Activated naive CD8-positive, alpha-beta T cell treated with anti-CD3 and anti-CD28 coated beads for 36 hours (primary cell): ENCODE results near the gene ADIPOQ. TPM values are rescaled to one million over a fixed set of nuclear protein-coding genes. Genes with fewer than 3 reads are reported as not detected.
"Not testable (repeated sequence)": the region's sequence is repeated elsewhere in the genome, so short reads cannot be mapped to it uniquely, and the experiment has no call there.

ENCODE experiments used
- DNase-seq: peaks from one replicate; pipeline ENCODE4 v3.0.0; 2021
- H3K27ac Mint-ChIP-seq: one replicate; pipeline ENCODE4 v1.8.0; 2022; ENCODE audit warnings: mild to moderate bottlenecking, moderate library complexity, mixed read lengths
- H3K27me3 Mint-ChIP-seq: one replicate; pipeline ENCODE4 v1.8.0; 2022; ENCODE audit warnings: mild to moderate bottlenecking, mixed read lengths
- H3K36me3 Mint-ChIP-seq: one replicate; pipeline ENCODE4 v1.8.0; 2021; ENCODE audit warnings: mild to moderate bottlenecking, mixed read lengths
- H3K4me1 Mint-ChIP-seq: one replicate; pipeline ENCODE4 v1.8.0; 2021; ENCODE audit warnings: mixed read lengths
- H3K4me3 Mint-ChIP-seq: one replicate; pipeline ENCODE4 v1.8.0; 2022; ENCODE audit warnings: mild to moderate bottlenecking, moderate library complexity, mixed read lengths
- H3K9me3 Mint-ChIP-seq: one replicate; pipeline ENCODE4 v1.8.0; 2022; ENCODE audit warnings: mixed read lengths
- total RNA-seq, 2 experiments: library from RNA; stranded (reverse); gene quantifications; one replicate each; pipeline ENCODE4 v1.2.3, GENCODE V29; 2021

ADIPOQ gene
- total RNA-seq, 2 experiments from 2014 or later, result not detected

- not testable (repeated sequence) for DNase-seq, H3K9me3 Mint-ChIP-seq, H3K27me3 Mint-ChIP-seq, H3K4me3 Mint-ChIP-seq, H3K36me3 Mint-ChIP-seq, H3K27ac Mint-ChIP-seq
- peaks cover 17% of the 10 kb centered on the region for H3K4me1 Mint-ChIP-seq
Observed at GRCh38 chr3:186874841-186875240, 32.3 kb downstream of the ADIPOQ start.

- Mint-ChIP-seq H3K27ac (no peak overlapping the region), H3K4me1 (peaks cover 17% of the 10 kb centered on the region), H3K9me3 (no peaks in the 10 kb centered on the region), H3K4me3 (no peak overlapping the region), H3K27me3 (no peaks in the 10 kb centered on the region), H3K36me3 (peaks cover 3% of the 10 kb centered on the region)
- no peak for DNase-seq
Observed at GRCh38 chr3:186875708-186876107, 33.2 kb downstream of the ADIPOQ start.

GRCh38 chr3:186879781-186880180, 37.3 kb downstream of the ADIPOQ start:
- H3K27me3 Mint-ChIP-seq, result no peaks in the 10 kb centered on the region
- no peaks in the 10 kb centered on the region for H3K9me3 Mint-ChIP-seq
- peaks cover 31% of the 10 kb centered on the region for H3K4me1 Mint-ChIP-seq
- H3K36me3 Mint-ChIP-seq, result no peaks in the 10 kb centered on the region
- DNase-seq, result no peak
- H3K27ac Mint-ChIP-seq, result no peak overlapping the region
- H3K4me3 Mint-ChIP-seq, result no peak overlapping the region

- no peak overlapping the region for H3K4me3 Mint-ChIP-seq
- peaks cover 31% of the 10 kb centered on the region for H3K4me1 Mint-ChIP-seq
Observed at GRCh38 chr3:186880406-186880805, 37.9 kb downstream of the ADIPOQ start.

GRCh38 chr3:186882150-186882524, 39.6 kb downstream of the ADIPOQ start:
- Mint-ChIP-seq H3K27me3 (no peaks in the 10 kb centered on the region), H3K4me1 (peaks cover 33% of the 10 kb centered on the region), H3K9me3 (no peaks in the 10 kb centered on the region), H3K4me3 (no peak overlapping the region), H3K27ac (peak overlapping the region; percentile 73), H3K36me3 (no peaks in the 10 kb centered on the region)
- no peak for DNase-seq

More at GRCh38 chr3:186880406-186880805, 37.9 kb downstream of the ADIPOQ start:
- no peak overlapping the region for H3K27ac Mint-ChIP-seq
- H3K36me3 Mint-ChIP-seq, result no peaks in the 10 kb centered on the region
- no peaks in the 10 kb centered on the region for H3K9me3 Mint-ChIP-seq
- no peak for DNase-seq
- no peaks in the 10 kb centered on the region for H3K27me3 Mint-ChIP-seq

GRCh38 chr3:186882881-186883685, 40.6 kb downstream of the ADIPOQ start:
- H3K4me1 Mint-ChIP-seq, result peaks cover 33% of the 10 kb centered on the region
- H3K9me3 Mint-ChIP-seq, result no peaks in the 10 kb centered on the region
- peak; percentile 49 for DNase-seq
- H3K27me3 Mint-ChIP-seq, result no peaks in the 10 kb centered on the region
- H3K4me3 Mint-ChIP-seq, result peak overlapping the region; percentile 22
- H3K27ac Mint-ChIP-seq, result peak overlapping the region; percentile 71
- H3K36me3 Mint-ChIP-seq, result no peaks in the 10 kb centered on the region

GRCh38 chr3:186883686-186884058, 41.2 kb downstream of the ADIPOQ start:
- Mint-ChIP-seq H3K9me3 (no peaks in the 10 kb centered on the region), H3K27ac (peak overlapping the region; percentile 71), H3K4me1 (peaks cover 33% of the 10 kb centered on the region), H3K27me3 (no peaks in the 10 kb centered on the region), H3K36me3 (no peaks in the 10 kb centered on the region), H3K4me3 (no peak overlapping the region)
- no peak for DNase-seq

- not testable (repeated sequence) for H3K36me3 Mint-ChIP-seq, H3K9me3 Mint-ChIP-seq, DNase-seq, H3K27ac Mint-ChIP-seq, H3K4me3 Mint-ChIP-seq, H3K27me3 Mint-ChIP-seq
- H3K4me1 Mint-ChIP-seq, result peaks cover 33% of the 10 kb centered on the region
Observed at GRCh38 chr3:186884868-186885267, 42.4 kb downstream of the ADIPOQ start.

- Mint-ChIP-seq H3K4me3 (no peak overlapping the region), H3K27ac (no peak overlapping the region), H3K27me3 (no peaks in the 10 kb centered on the region), H3K4me1 (peaks cover 25% of the 10 kb centered on the region), H3K9me3 (no peaks in the 10 kb centered on the region), H3K36me3 (no peaks in the 10 kb centered on the region)
- DNase-seq, result no peak
Observed at GRCh38 chr3:186886202-186886981, 43.9 kb downstream of the ADIPOQ start.

- not testable (repeated sequence) for H3K4me3 Mint-ChIP-seq, H3K27me3 Mint-ChIP-seq, H3K36me3 Mint-ChIP-seq, H3K27ac Mint-ChIP-seq, DNase-seq, H3K9me3 Mint-ChIP-seq
- H3K4me1 Mint-ChIP-seq, result peaks cover 17% of the 10 kb centered on the region
Observed at GRCh38 chr3:186887507-186887938, 45.0 kb downstream of the ADIPOQ start.

GRCh38 chr3:186888569-186888968, 46.1 kb downstream of the ADIPOQ start:
- no peak for DNase-seq
- H3K4me3 Mint-ChIP-seq, result no peak overlapping the region
- H3K36me3 Mint-ChIP-seq, result no peaks in the 10 kb centered on the region
- H3K27ac Mint-ChIP-seq, result no peak overlapping the region
- H3K27me3 Mint-ChIP-seq, result no peaks in the 10 kb centered on the region
- no peaks in the 10 kb centered on the region for H3K9me3 Mint-ChIP-seq
- peaks cover 7% of the 10 kb centered on the region for H3K4me1 Mint-ChIP-seq

- H3K27ac Mint-ChIP-seq, H3K9me3 Mint-ChIP-seq, H3K4me3 Mint-ChIP-seq, H3K27me3 Mint-ChIP-seq, H3K4me1 Mint-ChIP-seq, H3K36me3 Mint-ChIP-seq, DNase-seq: not testable (repeated sequence)
Observed at GRCh38 chr3:186889698-186890097, 47.2 kb downstream of the ADIPOQ start.

- Mint-ChIP-seq H3K27me3 (no peaks in the 10 kb centered on the region), H3K4me3 (no peak overlapping the region), H3K4me1 (no peaks in the 10 kb centered on the region), H3K36me3 (no peaks in the 10 kb centered on the region), H3K27ac (no peak overlapping the region), H3K9me3 (no peaks in the 10 kb centered on the region)
- no peak for DNase-seq
Observed at GRCh38 chr3:186890911-186891310, 48.4 kb downstream of the ADIPOQ start.

- not testable (repeated sequence) for H3K9me3 Mint-ChIP-seq, H3K27ac Mint-ChIP-seq, H3K27me3 Mint-ChIP-seq, H3K4me3 Mint-ChIP-seq, DNase-seq, H3K36me3 Mint-ChIP-seq, H3K4me1 Mint-ChIP-seq
Observed at GRCh38 chr3:186893071-186893470, 50.6 kb downstream of the ADIPOQ start.

GRCh38 chr3:186895406-186895805, 52.9 kb downstream of the ADIPOQ start:
- Mint-ChIP-seq H3K9me3 (no peaks in the 10 kb centered on the region), H3K4me1 (peaks cover 2% of the 10 kb centered on the region), H3K27me3 (no peaks in the 10 kb centered on the region), H3K27ac (no peak overlapping the region), H3K4me3 (no peak overlapping the region), H3K36me3 (no peaks in the 10 kb centered on the region)
- DNase-seq, result no peak

- peaks cover 6% of the 10 kb centered on the region for H3K4me1 Mint-ChIP-seq
- H3K27me3 Mint-ChIP-seq, result no peaks in the 10 kb centered on the region
- no peak for DNase-seq
- no peak overlapping the region for H3K27ac Mint-ChIP-seq
- H3K9me3 Mint-ChIP-seq, result no peaks in the 10 kb centered on the region
- H3K36me3 Mint-ChIP-seq, result no peaks in the 10 kb centered on the region
- no peak overlapping the region for H3K4me3 Mint-ChIP-seq
Observed at GRCh38 chr3:186896006-186896405, 53.5 kb downstream of the ADIPOQ start.
